ENCODE results near the gene IFI27L1. TPM values are rescaled to one million over a fixed set of nuclear protein-coding genes. Genes with fewer than 3 reads are reported as not detected.

The IFI27L1 gene
- polyA plus RNA-seq, 6 donors from 2014 or later = 5.0 to 11.1 (median 5.8) TPM

DNA sequence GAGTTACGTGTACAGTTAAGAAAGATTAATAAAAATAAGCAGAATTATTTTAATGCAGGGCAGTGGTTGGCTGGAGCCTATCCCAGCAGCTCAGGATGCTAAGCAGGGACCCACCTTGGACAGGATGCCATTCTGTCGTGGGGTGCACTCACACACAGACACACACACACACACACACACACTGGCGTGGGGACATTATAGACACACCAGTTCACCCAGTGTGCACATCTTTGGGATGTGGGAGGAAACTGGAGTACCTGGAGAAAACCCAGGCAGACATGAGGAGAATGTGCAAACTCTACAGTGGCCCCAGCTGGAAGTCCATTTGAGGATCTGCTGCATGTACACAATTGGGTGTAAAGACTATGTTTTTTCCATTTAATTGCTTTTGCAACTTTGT, 61.1 kb downstream of the IFI27L1 start:
- H3K36me3 Mint-ChIP-seq = no peaks in the 10 kb centered on the region
- DNase-seq (no peak), ATAC-seq (ENCODE audit: low read depth in 2 of 2) (no peak)
- H3K4me3 Mint-ChIP-seq = no peak overlapping the region
- no peak overlapping the region for H3K27ac Mint-ChIP-seq
- peaks cover 6 to 9% (median 8%) of the 10 kb centered on the region in 3 donors for H3K27me3 Mint-ChIP-seq
- no peaks in the 10 kb centered on the region for H3K9me3 Mint-ChIP-seq
- no peaks in the 10 kb centered on the region for H3K4me1 Mint-ChIP-seq

DNA sequence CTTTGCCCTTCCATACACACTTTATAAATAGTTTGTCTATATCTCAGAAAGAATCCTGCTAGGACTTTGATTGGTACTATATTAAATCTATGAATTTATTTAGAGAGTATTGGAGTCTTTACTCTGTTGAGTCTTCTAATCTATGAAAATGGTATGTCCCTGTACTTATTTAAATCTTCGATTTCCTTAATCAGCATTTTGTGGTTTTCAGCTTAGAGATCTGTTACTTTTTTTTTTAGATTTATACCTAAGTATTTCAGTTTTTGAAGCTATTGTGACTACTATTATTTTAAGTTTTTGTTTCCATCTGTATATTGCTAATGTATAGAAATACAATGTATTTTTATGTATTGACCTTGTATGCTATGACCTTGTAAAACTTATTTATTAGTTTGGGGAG, 61.7 kb downstream of the IFI27L1 start:
- DNase-seq (no peak), ATAC-seq (ENCODE audit: low read depth in 2 of 2) (no peak)
- no peaks in the 10 kb centered on the region for H3K4me1 Mint-ChIP-seq
- H3K9me3 Mint-ChIP-seq = no peaks in the 10 kb centered on the region
- no peaks in the 10 kb centered on the region for H3K36me3 Mint-ChIP-seq
- H3K4me3 Mint-ChIP-seq = no peak overlapping the region
- peak overlapping the region in 1 of 6 donors; percentile 6 for H3K27ac Mint-ChIP-seq
- peaks cover 6 to 9% (median 8%) of the 10 kb centered on the region in 3 donors for H3K27me3 Mint-ChIP-seq

- no peak for DNase-seq
- Mint-ChIP-seq H3K9me3 (no peaks in the 10 kb centered on the region), H3K27ac (no peak overlapping the region), H3K4me3 (no peak overlapping the region), H3K36me3 (no peaks in the 10 kb centered on the region), H3K27me3 (peaks cover 9 to 10% (median 9%) of the 10 kb centered on the region in 3 donors), H3K4me1 (no peaks in the 10 kb centered on the region)
- ATAC-seq (ENCODE audit: low read depth in 2 of 2) = no peak
Measured at GRCh38 chr14:94143239-94143638, 62.1 kb downstream of the IFI27L1 start.

GRCh38 chr14:94143711-94144110, 62.6 kb downstream of the IFI27L1 start:
- ATAC-seq (ENCODE audit: low read depth in 2 of 2) = no peak
- DNase-seq = no peak
- Mint-ChIP-seq H3K36me3 (no peaks in the 10 kb centered on the region), H3K27ac (no peak overlapping the region), H3K27me3 (peaks cover 7 to 12% (median 12%) of the 10 kb centered on the region in 3 donors), H3K4me3 (no peak overlapping the region), H3K9me3 (no peaks in the 10 kb centered on the region), H3K4me1 (no peaks in the 10 kb centered on the region)

- no peaks in the 10 kb centered on the region for H3K4me1 Mint-ChIP-seq
- peaks cover 7 to 16% (median 12%) of the 10 kb centered on the region in 3 donors for H3K27me3 Mint-ChIP-seq
- DNase-seq (no peak), ATAC-seq (ENCODE audit: low read depth in 2 of 2) (no peak)
- H3K27ac Mint-ChIP-seq = no peak overlapping the region
- H3K4me3 Mint-ChIP-seq = no peak overlapping the region
- no peaks in the 10 kb centered on the region for H3K9me3 Mint-ChIP-seq
- no peaks in the 10 kb centered on the region for H3K36me3 Mint-ChIP-seq
Measured at GRCh38 chr14:94144765-94145164, 63.7 kb downstream of the IFI27L1 start.

- H3K27me3 Mint-ChIP-seq = peaks cover 10 to 26% (median 25%) of the 10 kb centered on the region in 3 donors
- H3K4me1 Mint-ChIP-seq = no peaks in the 10 kb centered on the region
- no peaks in the 10 kb centered on the region for H3K9me3 Mint-ChIP-seq
- no peak overlapping the region for H3K4me3 Mint-ChIP-seq
- no peak for DNase-seq
- H3K36me3 Mint-ChIP-seq = no peaks in the 10 kb centered on the region
- no peak overlapping the region for H3K27ac Mint-ChIP-seq
- no peak for ATAC-seq (ENCODE audit: low read depth in 2 of 2)
Measured at GRCh38 chr14:94145902-94146527, 64.9 kb downstream of the IFI27L1 start.

Other genes starting within 250 kb of the IFI27L1 start
- gene FAM181A, start 154.0 kb upstream of the IFI27L1 start, polyA plus RNA-seq (ENCODE audit: low read depth in 6 of 6) = not detected
- under 1 TPM in 3 of 6 donors, not detected in 3; 0.18 to 0.62 (median 0.29) TPM for gene ASB2, start 104.7 kb upstream of the IFI27L1 start, polyA plus RNA-seq (ENCODE audit: low read depth in 6 of 6)
- not detected for gene CCDC197, start 84.0 kb upstream of the IFI27L1 start, polyA plus RNA-seq (ENCODE audit: low read depth in 6 of 6)
- under 1 TPM in 5 of 6 donors, not detected in 1; 0.08 to 0.23 (median 0.20) TPM for gene OTUB2, start 55.0 kb upstream of the IFI27L1 start, polyA plus RNA-seq (ENCODE audit: low read depth in 6 of 6)
- gene DDX24, start 108 bp upstream of the IFI27L1 start, polyA plus RNA-seq (ENCODE audit: low read depth in 6 of 6) = 100 to 1,000 TPM in 5 of 6 donors, 10 to 100 TPM in 1; 90.3 to 213 (median 177) TPM
- not detected for gene IFI27, start 29.4 kb downstream of the IFI27L1 start, polyA plus RNA-seq (ENCODE audit: low read depth in 6 of 6)
- 10 to 100 TPM; 62.8 to 96.4 (median 72.6) TPM for gene IFI27L2, start 48.3 kb downstream of the IFI27L1 start, polyA plus RNA-seq (ENCODE audit: low read depth in 6 of 6)
- gene PPP4R4, start 93.0 kb downstream of the IFI27L1 start, polyA plus RNA-seq (ENCODE audit: low read depth in 6 of 6) = under 1 TPM in 1 of 6 donors, not detected in 5; 0.09 TPM
- gene SERPINA10, start 212.0 kb downstream of the IFI27L1 start, polyA plus RNA-seq (ENCODE audit: low read depth in 6 of 6) = not detected
- gene SERPINA6, start 242.0 kb downstream of the IFI27L1 start, polyA plus RNA-seq (ENCODE audit: low read depth in 6 of 6) = not detected